NCI-H460 (cell line): Measurements from ENCODE around the gene MRPL40. TPM values are rescaled to one million over a fixed set of nuclear protein-coding genes. Genes with fewer than 3 reads are reported as not detected.

Experiments used
- DNase-seq: peaks from one replicate; pipeline ENCODE4 v3.0.0-alpha.2; 2016; ENCODE audit warnings: low read depth; ENCODE audit errors: extremely low read depth
- total RNA-seq: library from RNA; depleted of rRNA; stranded (reverse); fragments of >200 nt; shearing (Covaris generic); gene quantifications from 2 replicates; pipeline ENCODE4 v1.2.3, GENCODE V29; 2014; rRNA removed

MRPL40 gene
- total RNA-seq, 1 experiment from 2014 or later = 46.1 TPM

DNA sequence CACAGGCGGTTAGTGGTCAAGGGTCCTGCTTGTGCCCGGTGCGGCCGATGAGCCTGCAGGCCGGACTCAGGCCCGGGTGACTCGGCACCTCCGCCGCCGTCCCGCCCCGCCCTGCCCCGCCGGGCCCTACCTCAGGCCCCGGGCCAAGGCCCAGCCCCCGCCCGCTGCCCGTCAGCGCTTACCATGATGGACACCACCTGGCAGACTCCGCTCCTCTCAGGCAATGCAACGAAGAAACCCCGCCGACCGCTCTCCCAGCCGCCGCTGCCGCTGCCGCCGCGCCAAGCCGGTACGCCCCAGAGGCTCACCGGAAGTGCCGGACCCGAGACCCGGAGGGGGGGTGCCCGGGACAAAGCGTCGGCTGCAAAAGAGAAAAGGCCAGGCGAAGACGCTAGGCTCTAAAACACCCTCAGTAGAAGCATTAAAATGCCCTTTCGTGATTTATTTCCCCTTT lies 46.6 kb downstream of the MRPL40 start, which contains the start of gene UFD1:
UFD1 (minus strand) TSS at position 293 of the 454 bp plus-strand sequence; CDS start at position 185, 108 bp downstream.
- peak; percentile 59 for DNase-seq

- DNase-seq = peak; percentile 96
These were observed 47.2 kb downstream of the MRPL40 start, which contains the start of gene CDC45 for GRCh38 chr22:19479355-19480172. Gene CDC45 (plus strand): TSS chr22:19479920. CDS start chr22:19479969, 49 bp downstream.

DNA sequence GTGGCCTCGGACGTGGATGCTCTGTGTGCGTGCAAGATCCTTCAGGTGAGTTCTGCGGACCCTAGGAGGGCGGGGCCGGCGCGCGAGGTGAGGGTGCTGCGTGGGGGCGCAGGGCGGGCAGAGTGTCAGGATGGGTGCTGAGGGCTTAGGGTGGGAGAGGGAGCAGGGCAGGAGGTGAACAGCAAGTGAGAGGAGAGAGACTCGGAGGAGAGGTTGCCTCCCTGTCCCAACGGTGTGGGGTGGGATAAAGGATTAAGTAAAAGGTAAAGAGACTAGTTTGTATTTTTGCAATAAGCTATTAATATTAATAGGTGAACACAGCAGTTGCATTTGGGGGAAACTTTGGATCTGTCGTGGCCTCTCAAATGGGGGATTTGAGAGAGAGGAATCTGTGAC lies 47.8 kb downstream of the MRPL40 start:
- no peak for DNase-seq

GRCh38 chr22:19480789-19481188 lies 48.4 kb downstream of the MRPL40 start:
- no peak for DNase-seq

DNA sequence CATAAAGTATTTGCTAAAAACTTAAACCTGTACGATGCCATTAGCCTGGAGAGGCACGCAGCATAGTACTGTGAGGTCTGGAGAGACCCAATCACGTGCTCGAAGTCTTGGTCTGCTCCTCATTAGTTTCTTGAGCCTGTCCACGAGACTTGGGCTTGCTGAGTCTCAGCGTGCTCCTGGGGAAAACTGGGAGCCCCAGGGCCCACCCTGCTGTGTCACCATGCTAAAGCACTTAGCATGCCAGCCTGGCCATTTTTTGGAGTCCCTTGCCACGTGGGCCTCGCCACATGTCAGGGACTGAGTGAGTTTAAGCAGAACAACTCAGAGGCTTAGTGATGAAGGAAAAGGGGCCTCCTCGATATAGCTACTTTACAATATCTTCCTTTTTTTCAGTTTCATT lies 50.0 kb downstream of the MRPL40 start:
- DNase-seq = no peak

DNA sequence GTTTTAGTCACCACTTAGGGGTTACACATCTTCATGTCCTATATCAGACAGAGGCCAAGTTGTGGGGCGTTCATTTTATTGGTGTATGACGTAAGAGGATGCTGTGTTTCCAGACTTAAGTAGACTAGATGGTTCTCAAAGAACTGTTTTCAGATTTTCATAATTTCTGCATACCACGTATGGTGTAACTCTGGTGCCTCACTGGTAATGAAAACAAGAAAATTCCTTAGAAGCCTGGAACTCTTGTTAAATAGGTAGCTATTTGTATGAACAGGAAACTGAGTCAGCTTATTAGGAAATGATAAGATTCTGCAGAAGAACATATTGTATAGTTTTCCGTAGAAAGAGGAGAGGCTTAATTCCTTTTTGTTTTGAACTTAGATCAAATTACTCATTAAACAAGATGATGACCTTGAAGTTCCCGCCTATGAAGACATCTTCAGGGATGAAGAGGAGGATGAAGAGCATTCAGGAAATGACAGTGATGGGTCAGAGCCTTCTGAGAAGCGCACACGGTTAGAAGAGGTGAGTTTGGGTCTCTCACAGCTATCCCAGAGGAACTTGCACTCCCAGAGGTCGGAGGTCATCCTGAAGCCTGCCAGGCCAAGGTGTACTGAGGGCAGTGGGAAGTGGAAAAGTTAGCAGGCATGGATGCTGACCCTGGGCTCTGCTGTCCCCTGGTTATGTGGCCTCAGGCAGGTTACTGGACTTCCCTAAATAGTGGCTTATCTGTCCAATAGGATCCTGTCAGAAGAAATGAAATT lies 51.3 kb downstream of the MRPL40 start:
- DNase-seq = no peak

Other genes with a start within 250 kb of the MRPL40 start
- 2.0 and 2.6 TPM in 2 replicates for gene CLTCL1, start 140.8 kb upstream of the MRPL40 start, total RNA-seq
- 8.0 and 10.7 TPM in 2 replicates for gene HIRA, start 812 bp upstream of the MRPL40 start, total RNA-seq
- 23.2 and 23.6 TPM in 2 replicates for gene C22orf39, start 15.2 kb downstream of the MRPL40 start, total RNA-seq
- gene UFD1, start 46.6 kb downstream of the MRPL40 start, total RNA-seq = 49.7 and 56.8 TPM in 2 replicates
- 16.3 and 20.9 TPM in 2 replicates for gene CDC45, start 47.4 kb downstream of the MRPL40 start, total RNA-seq
- not detected in 2 replicates for gene CLDN5, start 91.9 kb downstream of the MRPL40 start, total RNA-seq